HG03469 (cell line): ENCODE results near the gene SYNPR.

ENCODE experiments used
- ATAC-seq: cut with Tn5 transposase; IDR thresholded peaks from one replicate; pipeline ENCODE4 v1.9.1; 2021; ENCODE audit warnings: mild to moderate bottlenecking, moderate library complexity, moderate number of reproducible peaks; ENCODE audit not compliant: unreplicated experiment

Gene SYNPR

DNA sequence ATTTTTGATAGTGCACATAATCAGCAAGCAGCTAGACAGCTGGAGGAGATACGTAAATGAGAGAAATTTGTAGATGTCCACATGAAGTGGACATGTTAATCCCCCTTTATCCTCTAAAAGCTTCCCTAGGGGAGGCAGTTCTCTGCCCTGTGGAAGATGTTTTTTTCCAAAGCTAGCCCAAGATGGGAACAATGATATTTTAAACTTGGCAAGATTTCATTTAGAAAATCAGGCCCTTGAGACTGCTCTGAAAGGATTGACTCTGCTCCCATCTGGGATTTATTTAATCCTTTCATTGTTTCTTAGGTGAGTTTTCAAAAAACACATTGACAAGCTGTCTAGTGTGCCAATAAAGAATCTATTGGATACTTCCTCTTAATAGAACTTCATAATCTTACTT, 92.0 kb downstream of the SYNPR start:
- no peak for ATAC-seq

DNA sequence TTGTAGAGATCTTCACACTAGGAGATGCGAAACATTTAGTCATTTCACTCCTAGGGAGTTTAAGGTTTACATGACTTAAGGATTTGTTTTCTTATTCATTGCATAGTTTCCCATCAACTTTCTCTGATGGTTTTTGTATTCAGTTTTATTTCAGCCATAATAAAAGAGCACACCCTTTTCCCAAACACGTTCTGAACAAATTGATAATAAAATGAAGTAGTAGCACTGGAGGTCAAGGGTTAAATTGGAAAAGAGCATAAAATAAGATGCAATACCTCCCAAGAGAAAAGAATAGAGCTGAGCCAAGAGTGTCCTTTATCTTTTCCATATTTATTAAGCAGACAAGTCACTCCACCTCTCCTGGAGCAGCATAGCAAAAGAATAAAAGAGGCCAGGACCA, 104.9 kb downstream of the SYNPR start:
- ATAC-seq, result no peak

DNA sequence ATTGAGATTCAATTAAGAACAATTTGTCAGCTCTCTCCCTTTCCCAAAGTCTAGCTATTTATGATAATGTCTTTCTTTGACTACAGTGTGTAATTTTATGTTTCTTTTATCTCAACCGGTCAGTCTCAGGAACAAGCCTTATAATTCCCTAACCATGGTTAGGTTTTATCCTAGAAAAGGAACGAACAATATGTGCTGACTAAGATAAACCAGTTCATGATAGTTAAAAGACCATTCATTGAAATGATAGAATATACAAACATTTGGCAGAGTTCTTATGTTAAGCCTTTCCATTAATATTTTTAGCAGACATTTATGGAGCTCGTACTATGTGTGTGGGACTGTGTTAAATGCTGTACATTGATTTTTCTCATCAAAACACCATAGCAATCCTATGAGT, 106.3 kb downstream of the SYNPR start:
- ATAC-seq, result no peak

DNA sequence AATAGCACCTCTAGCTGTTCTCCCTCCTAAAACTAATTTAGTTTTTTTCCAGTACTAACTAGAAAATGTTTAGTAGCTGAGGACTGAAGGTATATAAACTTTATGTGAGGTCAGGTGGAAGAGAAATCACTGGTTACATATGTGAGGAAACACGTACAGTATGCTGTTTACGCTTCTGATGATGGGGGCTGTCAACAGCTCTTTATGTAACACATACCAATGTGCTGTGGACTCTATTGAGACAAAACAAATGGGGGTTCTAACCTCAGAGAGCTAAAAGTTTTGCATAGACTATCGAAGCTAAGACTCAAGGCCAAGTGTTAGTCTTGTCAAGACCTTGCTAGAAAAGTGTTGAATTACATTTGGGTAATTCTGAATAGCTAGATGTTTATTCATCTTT, 107.5 kb downstream of the SYNPR start:
- no peak for ATAC-seq

DNA sequence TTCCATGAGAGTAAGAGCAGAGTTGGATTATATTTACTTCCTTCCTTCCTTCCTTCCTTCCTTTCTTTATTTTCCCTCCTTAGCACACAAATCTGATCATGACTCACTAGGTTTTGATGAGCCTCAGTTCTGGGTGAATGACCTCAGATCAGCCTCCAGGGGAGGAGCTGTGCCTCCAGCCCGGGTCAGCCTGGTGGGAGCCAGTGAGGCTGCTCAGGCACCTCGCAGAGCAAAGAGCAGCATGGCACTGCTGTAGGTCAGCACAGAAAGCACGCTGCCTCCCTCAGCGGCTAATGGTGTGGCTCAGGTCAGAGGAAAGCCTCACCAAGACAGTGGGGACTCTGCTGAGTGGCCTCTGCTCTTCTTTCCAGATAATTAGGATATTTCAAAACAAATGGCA, 108.5 kb downstream of the SYNPR start:
- ATAC-seq, result no peak

DNA sequence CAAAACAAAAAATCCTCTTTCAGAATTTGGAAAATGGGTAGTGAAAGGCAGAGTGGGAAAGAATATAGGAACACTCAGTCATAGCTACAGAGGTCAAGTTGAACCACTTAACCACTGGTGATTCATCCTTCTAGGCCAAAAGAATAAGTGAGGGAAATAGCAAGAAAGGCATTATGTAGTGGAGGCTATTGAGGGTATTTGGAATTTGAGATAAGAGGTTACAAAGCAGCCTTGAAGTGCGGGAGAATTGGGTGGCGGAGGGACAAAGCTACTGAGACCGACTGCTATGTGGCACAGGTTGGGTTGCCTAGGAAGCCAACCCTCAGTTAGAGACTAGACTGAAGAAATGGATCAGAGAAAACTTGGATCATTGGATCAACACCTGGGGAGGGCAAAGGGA, 109.5 kb downstream of the SYNPR start:
- ATAC-seq, result no peak

DNA sequence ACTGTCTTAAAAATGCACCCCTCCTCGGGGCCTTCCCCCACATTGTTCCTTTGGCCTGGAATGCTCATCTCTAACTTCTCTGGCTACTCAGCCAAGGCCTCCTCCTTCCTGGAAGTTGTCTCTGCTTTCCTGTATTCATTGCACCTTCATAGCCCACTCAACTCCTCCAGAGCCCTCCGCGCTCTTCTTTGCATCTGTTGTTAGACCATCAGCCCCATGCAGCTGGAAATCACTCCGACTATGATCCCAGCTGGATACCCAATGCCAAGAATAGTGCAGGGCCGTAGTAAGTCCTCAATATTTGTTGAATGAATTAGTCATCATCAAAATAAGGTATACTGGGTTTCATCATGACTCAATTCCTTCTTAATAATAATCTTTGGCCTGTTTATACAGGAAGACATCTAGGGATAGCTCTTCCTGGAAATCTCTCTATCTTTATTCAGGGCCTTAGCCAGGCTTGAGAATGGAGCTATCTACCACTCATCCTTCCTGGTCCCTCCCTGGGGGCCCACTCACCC, 112.7 kb downstream of the SYNPR start:
- ATAC-seq, result no peak

DNA sequence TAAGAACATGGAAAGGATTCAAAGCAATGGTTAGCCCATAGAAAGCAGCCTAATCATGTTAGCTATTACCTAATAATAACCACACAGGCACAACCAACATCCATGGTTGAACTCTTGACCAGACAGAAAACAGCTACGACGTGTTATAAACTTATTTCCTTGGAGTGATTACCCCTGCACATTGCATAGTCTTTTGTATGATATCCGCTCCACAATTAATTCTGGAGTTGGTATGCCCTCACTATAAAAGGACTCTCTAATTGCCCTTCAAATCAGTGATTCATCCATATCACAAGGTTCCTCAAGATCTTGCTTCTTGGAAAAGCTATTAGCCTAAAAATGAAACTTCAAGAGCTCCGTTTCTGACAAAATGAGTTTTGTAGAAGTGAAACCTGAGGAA, 117.9 kb downstream of the SYNPR start:
- ATAC-seq, result no peak

DNA sequence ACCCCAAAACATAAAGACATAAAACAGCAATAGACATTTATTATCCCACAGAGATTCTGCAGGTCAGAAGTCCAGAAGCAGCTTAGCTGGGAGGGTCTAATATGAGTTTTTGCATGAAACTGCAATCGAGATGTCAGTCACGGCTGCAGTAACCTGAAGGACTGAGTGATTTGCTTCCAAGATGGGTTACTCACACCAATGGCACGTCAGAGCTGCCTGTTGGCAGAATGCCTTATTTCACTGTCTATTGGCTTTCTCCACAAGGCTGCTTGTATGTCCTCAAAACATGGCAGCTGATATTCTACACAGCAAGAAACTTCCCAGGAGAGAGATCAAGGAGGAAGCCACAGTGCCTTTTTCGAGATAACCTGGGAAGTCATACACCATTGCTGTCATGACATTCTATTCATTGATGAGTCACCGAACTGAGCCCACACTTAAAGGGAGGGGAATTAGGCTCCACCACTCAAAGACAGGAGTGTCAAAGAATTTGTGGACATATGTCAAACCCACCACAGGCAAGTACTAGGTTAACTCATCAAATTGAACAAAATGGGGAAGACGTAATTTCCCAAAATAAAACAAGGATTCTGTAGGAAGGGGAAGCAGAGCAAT, 122.2 kb downstream of the SYNPR start:
- no peak for ATAC-seq

DNA sequence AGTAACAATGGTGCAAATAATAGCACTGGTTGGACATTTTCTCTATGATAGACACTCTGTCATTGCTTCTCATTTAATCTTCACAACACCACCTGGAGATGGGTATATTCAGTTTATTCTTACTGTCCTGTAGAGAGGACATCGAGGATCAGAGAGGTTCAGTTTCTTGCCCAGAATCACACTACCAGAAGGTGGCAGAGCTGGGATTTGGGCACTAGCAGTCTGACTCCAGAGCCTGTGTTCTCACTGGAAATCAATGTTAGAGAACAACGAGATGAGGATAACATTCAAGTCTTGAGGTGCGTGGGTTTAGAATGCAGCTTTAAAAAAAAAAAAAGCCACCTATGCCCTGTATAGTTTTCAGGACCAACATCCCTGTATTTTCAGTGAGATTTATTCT, 127.8 kb downstream of the SYNPR start:
- ATAC-seq, result no peak

DNA sequence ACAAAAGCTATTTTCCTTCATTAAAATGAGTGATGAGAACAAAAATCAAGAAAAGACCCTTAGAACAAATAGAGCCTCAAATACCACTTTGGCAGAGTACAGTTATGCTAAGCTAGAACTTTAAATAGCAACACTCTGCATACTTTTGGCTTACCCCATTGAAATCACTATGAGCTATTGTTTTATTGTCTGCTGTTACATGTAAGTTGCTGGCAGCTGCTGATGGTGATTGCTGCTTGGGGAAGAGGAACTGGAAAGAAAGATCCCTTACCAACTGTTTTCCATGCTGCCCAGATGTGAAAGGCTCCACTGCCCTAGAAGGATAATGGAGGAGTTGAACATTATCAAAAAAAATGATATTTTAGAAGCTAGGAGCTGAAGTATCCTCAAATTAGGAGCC, 135.4 kb downstream of the SYNPR start:
- no peak for ATAC-seq

DNA sequence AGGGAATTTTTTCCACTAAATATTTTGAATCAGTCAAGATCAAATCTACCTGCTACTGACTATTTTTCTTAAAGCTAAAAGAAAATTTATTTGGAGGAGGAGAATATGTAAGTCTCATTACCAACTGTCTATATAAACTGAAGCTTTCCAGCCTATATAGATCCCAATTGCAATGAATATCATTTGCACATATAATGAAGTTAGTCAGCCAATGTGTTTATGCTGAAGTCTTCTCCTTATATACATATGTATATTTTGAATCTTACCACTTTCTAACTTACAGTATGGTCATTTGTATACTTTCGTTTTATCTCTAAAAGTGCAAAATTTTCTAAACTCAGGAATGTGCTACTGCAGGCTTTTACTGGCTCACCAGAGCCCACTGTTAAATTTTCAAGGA, 136.5 kb downstream of the SYNPR start:
- no peak for ATAC-seq

DNA sequence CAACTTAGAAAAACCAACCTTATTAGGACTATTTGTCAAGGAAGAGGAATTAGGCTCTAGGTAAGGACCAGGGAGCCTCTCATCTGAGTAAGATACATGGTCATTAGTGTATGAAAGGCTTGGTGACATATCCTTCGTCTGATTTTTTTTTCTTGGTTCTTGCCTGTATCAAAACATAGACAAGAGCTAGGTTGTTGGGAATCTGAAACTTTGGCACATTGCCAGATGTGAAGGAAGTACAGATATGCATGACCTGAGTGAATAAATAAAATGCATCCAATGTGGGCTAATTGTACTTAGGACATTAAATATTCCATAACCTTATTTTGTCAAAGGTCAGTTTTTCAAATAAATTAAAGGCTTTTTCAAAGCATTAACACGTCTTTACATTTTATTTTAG, 151.8 kb downstream of the SYNPR start:
- ATAC-seq, result no peak

DNA sequence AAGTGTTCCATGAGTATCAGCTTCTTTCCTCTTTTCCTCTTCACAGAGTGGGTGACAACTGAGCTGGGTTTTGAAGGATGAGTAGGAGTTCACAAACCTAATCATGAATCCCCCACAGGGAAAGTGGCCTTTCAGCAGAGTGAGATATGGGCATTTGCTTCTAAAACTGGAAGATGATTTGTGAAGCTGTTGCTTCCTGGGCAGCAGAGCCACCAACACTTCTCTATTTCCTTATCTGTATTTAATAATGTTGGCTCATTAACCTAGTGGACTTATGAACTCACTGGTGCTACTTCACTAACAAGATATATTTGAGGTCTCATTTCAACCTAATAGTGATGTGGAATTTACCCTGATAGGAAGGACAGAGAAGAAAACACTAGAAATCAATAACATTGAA, 152.8 kb downstream of the SYNPR start:
- no peak for ATAC-seq

DNA sequence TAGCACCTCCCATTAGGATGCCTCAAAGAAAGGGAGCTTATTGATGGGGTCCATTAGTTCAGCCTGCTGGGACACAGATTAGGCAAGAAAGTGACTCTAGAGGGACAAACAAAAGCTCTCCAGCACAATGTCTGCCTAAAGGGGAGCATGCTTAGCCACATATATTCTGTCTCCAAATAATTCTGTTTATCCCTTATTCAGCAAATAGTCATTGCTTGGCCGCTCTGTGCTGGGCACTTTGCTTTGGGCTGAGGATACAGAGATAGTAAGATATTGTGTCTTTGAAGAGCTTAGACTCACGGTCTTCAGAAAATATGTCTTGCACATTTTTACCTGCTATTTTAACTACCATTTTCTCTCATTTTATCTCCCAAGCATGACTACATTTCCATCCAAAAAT, 159.8 kb downstream of the SYNPR start:
- ATAC-seq, result no peak

DNA sequence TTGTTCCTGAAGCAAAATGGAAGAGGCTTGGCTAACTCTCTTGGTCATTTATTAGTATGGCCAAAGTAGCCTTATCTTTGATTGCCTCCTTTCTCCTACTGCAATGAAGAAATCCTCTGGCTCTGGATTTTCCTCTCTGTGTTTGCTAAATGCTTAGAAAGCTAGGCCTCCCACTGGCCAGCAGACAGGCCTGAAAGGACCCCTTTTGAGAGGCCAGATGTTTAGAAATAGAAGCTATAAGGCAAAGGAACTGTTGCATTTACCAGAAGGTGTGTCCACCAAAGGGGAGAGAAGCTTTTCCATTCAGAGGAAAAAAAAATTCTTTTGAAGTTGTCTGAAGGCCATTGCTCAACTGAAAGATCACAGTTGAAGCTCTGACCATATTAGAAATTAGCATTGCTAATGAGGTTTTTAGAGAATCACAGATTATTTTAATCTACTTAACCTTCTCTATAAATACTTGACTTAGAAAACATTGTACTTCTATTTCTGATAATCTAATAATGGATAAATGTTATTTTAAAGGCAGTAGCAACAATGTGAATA, 160.8 kb downstream of the SYNPR start:
- no peak for ATAC-seq

DNA sequence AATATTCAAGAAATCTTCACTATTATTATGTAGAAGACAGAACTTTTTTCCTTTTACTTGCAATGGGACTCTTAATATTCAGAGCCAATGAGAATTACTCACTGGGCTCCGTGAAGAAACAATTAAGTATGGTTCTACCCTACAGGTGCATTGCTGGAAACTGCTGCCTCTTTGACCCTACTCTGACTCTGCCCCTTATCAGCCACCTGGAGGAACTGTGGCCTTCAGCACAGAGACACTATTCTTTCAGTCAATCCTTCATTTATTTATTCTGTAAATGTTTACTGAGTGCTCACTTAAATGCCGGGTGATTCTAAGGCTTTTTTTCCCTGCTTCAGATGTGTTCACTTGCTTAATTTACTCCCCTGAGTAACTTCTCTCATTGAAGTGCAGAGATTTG, 163.2 kb downstream of the SYNPR start:
- ATAC-seq, result no peak

DNA sequence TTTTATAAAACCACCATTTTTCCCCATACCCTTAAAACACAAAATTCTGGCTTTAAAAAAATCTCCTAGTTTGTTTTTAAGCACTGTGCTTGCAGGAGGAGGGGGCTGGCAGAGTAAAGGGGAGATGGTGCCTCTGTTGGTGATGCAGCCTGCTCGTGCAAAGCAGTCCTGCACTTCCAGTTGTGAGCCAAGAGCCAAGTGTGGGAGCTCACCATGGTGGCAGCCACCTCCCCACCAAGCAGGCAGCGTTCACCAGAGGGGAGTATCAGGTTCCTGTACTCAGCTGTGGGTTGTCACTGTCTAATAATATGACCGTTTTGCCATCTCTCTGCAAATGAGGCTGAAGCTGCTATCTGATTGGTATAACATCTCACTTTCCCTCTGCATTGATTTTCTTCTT, 164.8 kb downstream of the SYNPR start:
- ATAC-seq, result no peak

DNA sequence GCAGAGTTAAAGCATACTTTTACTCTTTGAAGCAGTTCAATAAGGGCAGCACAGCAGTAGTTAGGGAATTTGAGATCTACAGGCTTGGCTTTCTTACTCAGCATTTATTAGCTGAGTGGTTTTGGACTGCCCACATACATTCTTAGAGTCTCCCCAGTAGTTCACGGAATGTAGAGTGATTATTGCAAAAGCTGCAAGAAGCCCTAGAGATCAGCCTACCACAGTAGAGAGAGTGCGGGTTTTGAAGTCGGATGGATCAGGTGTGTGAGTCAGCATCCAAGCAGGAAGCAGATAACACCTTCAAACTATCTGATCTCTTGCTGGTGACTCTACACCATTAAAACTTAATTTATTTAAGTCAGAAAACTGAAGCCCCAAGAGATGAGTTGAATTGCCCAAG, 171.9 kb downstream of the SYNPR start:
- no peak for ATAC-seq

DNA sequence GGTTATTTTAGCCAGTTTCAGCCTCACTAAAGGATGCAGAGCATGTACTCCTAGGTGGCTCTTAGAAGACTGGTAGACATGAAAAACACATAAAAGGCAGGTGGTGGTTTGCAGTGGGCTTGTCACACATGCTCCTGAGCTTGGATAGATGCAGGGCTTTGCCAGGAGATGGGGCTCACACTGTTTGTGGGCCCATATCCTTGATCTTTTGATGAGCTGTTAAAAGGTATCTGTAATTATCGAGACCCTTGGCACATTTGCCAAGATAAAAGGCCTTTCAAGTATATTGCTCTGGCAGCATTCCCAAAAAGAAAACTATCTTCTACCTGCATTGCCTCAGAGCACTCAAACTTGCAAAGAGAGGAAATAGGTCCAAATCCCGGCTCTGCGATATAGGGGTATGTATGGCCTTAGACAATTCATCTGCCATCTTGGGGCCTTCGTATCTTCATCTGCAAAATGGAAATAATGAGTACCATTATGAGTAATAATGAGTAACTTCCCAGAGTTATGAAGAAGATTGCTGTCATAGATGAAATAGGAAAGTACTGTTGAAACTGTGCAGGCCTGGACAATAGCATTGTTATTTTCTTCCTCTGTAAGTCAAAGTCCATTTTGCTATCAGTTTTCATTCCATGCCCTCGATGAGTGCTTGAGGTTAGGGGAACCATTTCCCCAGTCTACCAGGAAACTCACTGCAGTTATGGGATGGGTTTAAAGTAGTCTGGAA, 172.7 kb downstream of the SYNPR start:
- no peak for ATAC-seq

DNA sequence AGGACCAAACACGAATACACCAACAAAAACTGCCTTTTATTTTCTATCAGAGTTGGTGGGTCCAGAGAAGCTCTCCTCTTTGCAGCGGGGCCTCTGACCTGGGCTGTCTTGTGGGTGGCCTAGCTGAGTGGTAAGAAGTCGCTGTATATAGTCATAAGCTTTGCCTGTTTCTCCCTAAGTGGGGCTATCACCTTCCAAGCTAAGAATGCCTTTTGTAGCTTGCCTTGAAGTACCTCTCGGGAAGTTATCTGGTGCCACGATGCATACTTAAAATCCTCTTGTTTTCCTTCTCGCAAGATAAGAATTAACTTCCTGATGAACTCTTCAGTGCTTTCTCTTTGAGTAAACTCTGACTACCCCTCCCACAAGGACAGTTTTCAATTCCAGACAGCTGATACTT, 178.8 kb downstream of the SYNPR start:
- ATAC-seq, result no peak

DNA sequence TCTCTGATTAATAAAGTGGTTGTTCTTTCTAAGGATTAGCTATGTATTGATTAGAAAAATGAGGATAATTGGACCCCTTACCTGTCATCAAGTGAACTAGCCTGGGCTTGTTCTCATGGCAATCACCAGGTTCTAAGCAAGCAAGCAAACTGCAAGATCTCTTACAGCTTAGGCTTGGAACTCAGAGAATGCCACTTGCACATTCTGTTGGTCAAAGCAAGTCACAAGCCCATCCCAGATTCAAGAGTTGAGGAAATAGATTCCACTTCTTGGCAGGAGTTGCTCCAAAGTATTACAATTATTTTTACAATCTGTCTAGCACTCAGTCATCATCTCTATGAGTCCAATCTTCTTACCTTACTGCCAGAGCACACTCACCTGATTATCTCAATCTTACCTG, 180.3 kb downstream of the SYNPR start:
- no peak for ATAC-seq
